ENCODE measurements around the gene DDX10.

The DDX10 gene

DNA sequence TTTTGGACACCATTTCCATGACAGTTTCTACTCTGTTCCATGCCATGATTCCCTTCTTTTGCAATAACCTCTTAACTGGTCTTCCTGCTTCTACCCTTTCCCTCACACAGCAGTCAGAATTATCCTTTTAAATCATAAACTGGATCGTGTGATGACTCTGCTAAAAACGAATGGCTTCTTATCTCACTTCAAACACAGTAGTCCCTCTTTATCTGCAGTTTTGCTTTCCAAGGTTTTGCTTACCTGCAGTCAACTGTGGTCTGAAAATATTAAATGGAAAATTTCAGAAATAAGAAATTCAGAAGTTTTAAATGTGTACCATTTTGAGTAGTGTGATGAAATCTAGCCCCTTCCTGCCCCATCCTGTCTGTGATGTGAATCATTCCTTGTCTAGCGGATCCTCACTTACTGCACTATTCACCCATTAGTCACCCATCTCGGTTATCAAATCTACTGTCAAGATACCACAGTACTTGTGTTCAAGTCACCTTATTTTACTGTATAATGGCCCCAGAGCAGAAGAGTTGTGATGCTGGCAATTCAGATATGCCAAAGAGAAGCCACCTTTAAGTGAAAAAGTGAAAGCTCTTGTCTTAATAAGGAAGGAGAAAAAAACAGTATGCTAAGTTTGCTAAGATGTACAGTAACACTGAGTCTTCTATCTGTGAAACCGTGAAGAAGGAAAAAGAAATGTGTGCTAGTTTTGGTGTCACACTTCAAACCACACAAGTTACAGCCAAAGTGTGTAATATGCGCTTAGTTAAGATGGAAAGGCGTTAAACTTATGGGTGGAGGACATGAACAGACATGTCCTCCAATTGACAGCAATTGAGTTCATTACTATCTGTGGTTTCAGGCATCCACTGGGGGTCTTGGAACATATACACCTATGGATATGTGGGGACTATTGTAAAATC lies 283.0 kb downstream of the DDX10 start:
- no peak for DNase-seq

GRCh38 chr11:108958368-108959104 lies 293.7 kb downstream of the DDX10 start:
- DNase-seq = no peak

DNA sequence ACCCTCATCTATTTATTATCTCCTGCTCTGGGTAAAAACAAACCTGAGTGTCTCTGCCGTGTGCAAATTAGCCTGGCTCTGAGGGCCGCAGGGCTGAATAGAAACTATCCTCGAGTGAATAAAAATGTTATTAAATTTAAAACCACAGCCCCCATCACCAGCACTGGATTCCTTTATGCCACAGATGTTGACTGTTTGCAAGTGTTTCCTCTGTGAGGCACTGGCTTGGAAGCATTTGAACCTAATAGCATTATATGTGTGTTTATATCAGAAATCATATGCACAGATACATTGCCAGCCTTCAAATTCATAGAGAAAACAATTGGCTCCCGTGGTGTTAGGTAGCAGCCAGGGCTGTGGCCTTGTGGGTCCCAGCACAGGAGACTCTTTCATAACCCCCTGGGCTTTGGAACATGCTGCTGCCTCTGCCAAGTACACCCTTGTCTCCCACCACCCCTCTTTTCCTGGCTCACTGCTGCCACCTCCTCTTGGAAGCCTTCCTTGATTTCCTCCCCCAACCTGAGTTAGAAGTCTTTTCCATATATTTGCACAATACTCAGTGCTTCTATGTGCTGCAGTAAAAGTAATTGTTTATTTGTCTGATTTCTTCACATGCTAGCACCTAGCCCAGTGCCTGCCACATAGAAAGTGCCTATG lies 294.4 kb downstream of the DDX10 start:
- DNase-seq = no peak

GRCh38 chr11:108959874-108960273 lies 295.0 kb downstream of the DDX10 start:
- DNase-seq = no peak

- DNase-seq = no peak
Observed at GRCh38 chr11:108960501-108960900, 295.6 kb downstream of the DDX10 start.

GRCh38 chr11:108961095-108961494 lies 296.2 kb downstream of the DDX10 start:
- no peak for DNase-seq

DNA sequence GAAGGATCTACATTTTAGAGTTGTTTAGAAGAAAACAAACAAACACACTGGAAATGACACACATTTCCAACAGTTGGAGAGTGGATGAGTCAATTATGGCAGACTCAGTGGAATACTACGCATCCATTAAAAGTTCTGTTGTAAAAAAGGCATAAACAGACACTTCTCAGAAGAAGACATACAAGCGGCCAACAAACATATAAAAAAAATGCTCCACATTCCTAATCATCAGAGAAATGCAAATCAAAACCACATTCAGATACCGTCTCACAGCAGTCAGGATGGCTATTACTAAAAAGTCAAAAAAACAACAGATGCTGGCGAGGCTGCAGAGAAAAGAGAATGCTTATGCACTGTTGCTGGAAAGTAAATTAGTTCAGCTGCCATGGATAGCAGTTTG lies 298.2 kb downstream of the DDX10 start:
- no peak for DNase-seq

GRCh38 chr11:108965306-108966001 lies 300.6 kb downstream of the DDX10 start:
- no peak for DNase-seq

DNA sequence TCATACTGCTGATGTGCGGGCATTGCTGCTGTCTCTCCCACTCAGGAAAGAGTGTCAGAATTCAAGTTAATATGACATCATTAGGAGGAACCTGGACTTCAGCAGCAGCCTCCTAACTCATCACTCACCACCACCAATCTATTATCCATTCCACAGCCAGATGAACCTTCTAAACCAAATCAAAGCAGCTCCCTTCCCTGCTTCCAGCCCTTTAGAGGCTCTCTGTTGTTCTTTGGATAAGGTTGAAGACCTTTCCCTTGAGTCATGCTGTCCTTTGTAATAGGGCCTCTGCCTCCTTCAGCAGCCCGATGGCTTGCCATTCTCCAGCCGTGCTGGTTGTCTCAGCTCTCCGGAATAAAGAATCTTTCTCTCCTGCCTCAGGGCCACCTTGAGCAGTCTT lies 301.3 kb downstream of the DDX10 start:
- no peak for DNase-seq

- DNase-seq = no peak
Observed at GRCh38 chr11:108966978-108967377, 302.1 kb downstream of the DDX10 start.

- DNase-seq = no peak
Observed at GRCh38 chr11:108967571-108967970, 302.7 kb downstream of the DDX10 start.

GRCh38 chr11:108970221-108970991 lies 305.5 kb downstream of the DDX10 start:
- no peak for DNase-seq

DNA sequence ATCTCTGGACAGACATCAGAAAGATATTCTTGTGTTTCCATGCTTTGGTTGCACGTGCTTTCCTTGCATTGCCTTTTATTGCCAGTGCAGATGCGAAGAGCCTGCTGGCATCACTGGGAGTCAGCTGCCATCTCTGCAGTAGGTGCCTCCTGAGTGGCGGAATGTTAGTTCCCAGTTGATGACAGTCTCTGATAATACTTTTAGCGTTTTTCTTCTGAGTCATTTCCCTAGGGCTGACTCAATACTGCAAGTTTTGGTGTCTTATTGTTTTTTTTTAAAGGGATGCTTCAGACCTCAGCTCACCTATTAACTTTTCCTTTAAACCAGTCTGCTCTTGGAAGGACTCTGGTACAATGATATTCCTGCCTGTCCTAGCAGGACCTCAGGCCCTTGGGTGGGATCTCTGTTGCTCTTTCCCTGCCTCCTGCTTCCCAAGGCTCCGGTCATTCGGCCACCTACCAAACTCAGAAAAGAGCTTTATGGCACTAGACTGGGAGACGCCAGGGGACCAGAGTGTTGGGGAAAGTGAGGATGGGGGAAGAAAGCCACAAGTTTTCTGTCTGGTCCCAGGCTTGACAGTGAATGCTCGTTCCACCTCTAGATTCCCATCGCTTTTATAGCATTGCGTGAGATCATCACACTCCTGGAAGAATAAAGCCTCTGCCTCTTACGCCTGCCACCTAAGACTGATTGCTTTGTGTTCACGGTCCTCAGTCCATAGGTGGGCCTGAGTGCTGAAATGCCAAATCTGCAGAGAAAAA lies 308.7 kb downstream of the DDX10 start:
- no peak for DNase-seq

DNA sequence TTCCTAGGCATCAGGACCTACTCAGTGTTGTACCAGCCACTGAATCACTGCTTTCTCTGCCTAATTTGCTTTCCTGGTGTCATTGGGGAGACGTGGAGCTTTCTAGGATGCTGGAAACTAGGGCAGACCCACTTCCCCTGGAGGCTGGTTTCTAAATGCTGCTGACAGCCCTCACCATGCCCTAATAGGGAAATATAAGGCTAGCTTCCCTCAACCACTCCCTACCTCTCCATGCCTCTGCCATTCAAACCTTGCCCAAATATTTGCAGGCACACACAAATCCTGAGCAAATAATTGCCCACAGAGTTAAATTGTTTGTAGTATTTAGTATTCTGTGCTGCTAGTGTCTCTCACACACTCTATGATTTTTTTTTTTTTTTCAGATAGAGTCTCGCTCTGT lies 310.2 kb downstream of the DDX10 start:
- DNase-seq = no peak

DNA sequence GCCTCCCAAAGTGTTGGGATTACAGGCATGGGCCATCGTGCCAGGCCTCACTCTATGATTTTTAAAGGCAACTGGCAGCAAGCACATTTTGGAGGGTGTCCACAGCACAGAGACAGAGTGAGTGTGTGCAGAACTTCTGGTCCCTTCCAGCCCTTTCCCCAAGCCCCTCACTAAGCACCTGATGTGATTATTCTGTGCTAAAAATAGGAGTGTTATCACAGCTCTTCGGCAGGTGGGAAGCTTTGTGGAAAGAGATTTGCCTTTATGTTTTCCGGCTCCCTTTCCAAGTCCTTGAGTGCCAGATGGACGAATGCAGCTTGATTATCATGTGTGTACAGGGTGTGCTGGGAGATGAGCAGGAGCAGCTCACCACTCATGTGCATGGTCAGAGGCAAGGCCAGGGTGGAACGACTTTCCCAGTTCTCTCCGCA lies 310.8 kb downstream of the DDX10 start:
- no peak for DNase-seq

- no peak for DNase-seq
Observed at GRCh38 chr11:108983636-108984420, 319.0 kb downstream of the DDX10 start.

DNA sequence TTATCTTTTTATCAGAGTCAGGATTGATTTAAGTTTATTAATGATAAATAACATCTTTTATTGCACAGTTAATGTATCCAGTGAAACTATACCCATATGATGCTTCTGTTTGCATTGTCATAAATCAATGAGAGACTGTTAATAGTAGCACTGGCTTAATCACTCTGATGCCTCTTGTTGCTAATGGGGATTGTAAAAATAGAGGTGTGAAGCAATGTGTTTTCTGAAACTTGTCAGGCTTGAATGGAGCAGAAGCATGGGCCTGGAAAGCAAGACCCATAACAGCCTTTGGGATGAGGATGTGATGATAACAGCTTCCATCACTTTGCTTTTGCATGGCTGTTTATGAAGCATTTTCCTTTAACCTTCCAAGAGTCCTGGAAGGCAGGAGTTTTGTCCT lies 319.7 kb downstream of the DDX10 start:
- DNase-seq = no peak

DNA sequence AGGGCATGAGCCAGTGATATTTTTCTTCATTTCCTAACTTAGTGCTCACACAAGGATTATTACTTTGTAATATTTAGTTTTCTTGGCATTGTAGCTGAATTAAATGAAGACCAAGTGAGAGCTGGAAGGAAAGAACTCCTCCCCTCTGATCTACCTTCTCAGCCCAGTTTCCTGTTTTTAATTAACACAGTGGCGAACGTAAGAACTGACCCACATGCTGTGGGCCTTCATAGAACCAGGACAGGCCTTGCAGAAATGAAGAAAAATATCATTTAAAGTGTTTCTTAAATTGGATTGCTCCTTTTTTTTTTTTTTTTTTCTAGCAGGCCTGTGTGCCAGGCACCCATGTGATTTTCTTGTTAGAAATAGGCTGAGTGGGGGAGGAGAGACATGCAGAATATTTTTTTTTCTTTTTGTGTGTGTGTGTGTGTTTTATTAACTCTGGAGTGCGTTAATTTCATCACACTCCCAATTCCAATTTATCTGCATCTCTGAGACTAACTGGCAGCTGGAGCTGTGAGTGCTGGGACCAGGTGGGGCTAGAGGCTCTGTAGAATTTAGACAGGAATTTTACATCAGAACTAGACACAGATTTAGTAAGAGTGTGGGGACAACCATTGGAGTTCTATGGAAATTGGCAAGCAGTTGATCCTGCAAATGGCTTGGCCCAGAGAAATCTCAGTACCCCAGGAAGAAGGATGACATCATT lies 320.5 kb downstream of the DDX10 start:
- DNase-seq = no peak

- no peak for DNase-seq
Observed at GRCh38 chr11:108985945-108986279, 321.0 kb downstream of the DDX10 start.

All from activated naive CD4-positive, alpha-beta T cell treated with anti-CD3 and anti-CD28 coated beads, Interleukin-2, amount 50 U/mL, for 16 hours (primary cell).